Measurements from ENCODE around the gene PIGP. TPM values are rescaled to one million over a fixed set of nuclear protein-coding genes. Genes with fewer than 3 reads are reported as not detected.

The PIGP gene
- total and polyA plus RNA-seq, 2 of the 8 experiments (the other 6 are each of a cell fraction or from before 2014, with no cell fraction given): 11.3 to 18.0 TPM

- no peaks in the 10 kb centered on the region for H3K27me3 ChIP-seq (replicated peaks in 1 of 4; ENCODE audit: control insufficient read depth in 3 of 4, extremely low read depth in 1 of 4, insufficient read depth in 3 of 4, low read length in 3 of 4)
Measured at GRCh38 chr21:37082856-37083528, 10.1 kb upstream of the PIGP start.

More at GRCh38 chr21:37082856-37083528, 10.1 kb upstream of the PIGP start:
- Histone ChIP-seq H4K20me1 (replicated peaks in 1 of 2; ENCODE audit: control insufficient read depth in 1 of 2, insufficient read depth in 2 of 2, low read length in 2 of 2) (no peaks in the 10 kb centered on the region), H3K4me2 (ENCODE audit: insufficient read depth in 1 of 2, low read depth in 2 of 2, low read length in 2 of 2) (no peak overlapping the region), H3K27ac (ENCODE audit: low read depth, low read length) (no peak overlapping the region), H2BK15ac (ENCODE audit: low read length) (no peak overlapping the region), H2BK120ac (replicated peaks; ENCODE audit: low read depth, low read length) (no peak overlapping the region), H4K91ac (replicated peaks; ENCODE audit: insufficient read length, low read length) (no peak overlapping the region), H4K8ac (ENCODE audit: extremely low read depth, insufficient read depth, low read length) (no peak overlapping the region), H3K4me3 (ENCODE audit: extremely low read depth in 1 of 4, insufficient read depth in 2 of 4, low read depth in 3 of 4, low read length in 4 of 4) (no peak overlapping the region), H2AK5ac (ENCODE audit: low read depth, low read length) (no peak overlapping the region), H3K4ac (replicated peaks; ENCODE audit: insufficient read length, low read depth, low read length) (no peak overlapping the region), H3K79me2 (ENCODE audit: control insufficient read depth in 1 of 2, insufficient read depth in 2 of 2, low read length in 2 of 2) (peaks cover 0 to 27% of the 10 kb centered on the region in 2 experiments; a peak in 2 of 4 replicates), H3K36me3 (ENCODE audit: control insufficient read depth in 2 of 4, insufficient read depth in 4 of 4, low read length in 3 of 4) (no peaks in the 10 kb centered on the region), H3K9ac (replicated peaks in 1 of 4; ENCODE audit: extremely low read depth in 1 of 4, low read depth in 3 of 4, low read length in 3 of 4) (no peak overlapping the region), H3K23me2 (ENCODE audit: low read depth, low read length) (no peaks in the 10 kb centered on the region), H3K56ac (replicated peaks; ENCODE audit: insufficient read length, low read depth, low read length) (no peak overlapping the region), H2BK20ac (ENCODE audit: low read length) (no peak overlapping the region), H2BK12ac (ENCODE audit: low read depth, low read length) (no peak overlapping the region), H3K18ac (ENCODE audit: extremely low read depth, low read length) (no peak overlapping the region), H3K14ac (ENCODE audit: insufficient read length) (no peak overlapping the region), H3K4me1 (replicated peaks in 1 of 4; ENCODE audit: control insufficient read depth in 3 of 4, insufficient read depth in 4 of 4, low read length in 3 of 4) (no peaks in the 10 kb centered on the region), H3K9me3 (ENCODE audit: insufficient read depth in 2 of 2, low read depth in 1 of 2, low read length in 1 of 2) (no peaks in the 10 kb centered on the region; a peak in 1 of 4 replicates), H2BK5ac (ENCODE audit: low read depth, low read length) (no peak overlapping the region), H2AFZ (ENCODE audit: low read length) (no peak overlapping the region), H4K5ac (ENCODE audit: insufficient read length, low read depth, low read length) (no peak overlapping the region), H3K23ac (ENCODE audit: insufficient read length) (no peak overlapping the region), H3K79me1 (ENCODE audit: low read depth, low read length) (no peaks in the 10 kb centered on the region; the same call in 1 of the 2 replicates)
- POLR2A ChIA-PET (ENCODE audit: partially characterized antibody): interaction anchor here (0.6 to 0.9 kb wide), 2 partner anchors 11 to 93 kb away, joined by 3 read pairs; no protein-coding TSS in a partner anchor
- CTCF ChIA-PET (ENCODE audit: partially characterized antibody): interaction anchor here (1.3 to 1.8 kb wide), 2 partner anchors 92 to 106 kb away, joined by 4 read pairs; no protein-coding TSS in a partner anchor
- DNase-seq (ENCODE audit: low read depth in 1 of 2, low spot score in 2 of 2): no peak
- TF ChIP-seq RAD21 (IDR thresholded peaks at IDR 0.05 in 1 of 2, conservative IDR thresholded peaks at IDR 0.05 in 1 of 2; ENCODE audit: low read depth in 2 of 2, low read length in 2 of 2): no peak
- no peak for FAIRE-seq

All from H1 (cell line).